ENCODE measurements around the gene ADGRD1.

ADGRD1 gene

DNA sequence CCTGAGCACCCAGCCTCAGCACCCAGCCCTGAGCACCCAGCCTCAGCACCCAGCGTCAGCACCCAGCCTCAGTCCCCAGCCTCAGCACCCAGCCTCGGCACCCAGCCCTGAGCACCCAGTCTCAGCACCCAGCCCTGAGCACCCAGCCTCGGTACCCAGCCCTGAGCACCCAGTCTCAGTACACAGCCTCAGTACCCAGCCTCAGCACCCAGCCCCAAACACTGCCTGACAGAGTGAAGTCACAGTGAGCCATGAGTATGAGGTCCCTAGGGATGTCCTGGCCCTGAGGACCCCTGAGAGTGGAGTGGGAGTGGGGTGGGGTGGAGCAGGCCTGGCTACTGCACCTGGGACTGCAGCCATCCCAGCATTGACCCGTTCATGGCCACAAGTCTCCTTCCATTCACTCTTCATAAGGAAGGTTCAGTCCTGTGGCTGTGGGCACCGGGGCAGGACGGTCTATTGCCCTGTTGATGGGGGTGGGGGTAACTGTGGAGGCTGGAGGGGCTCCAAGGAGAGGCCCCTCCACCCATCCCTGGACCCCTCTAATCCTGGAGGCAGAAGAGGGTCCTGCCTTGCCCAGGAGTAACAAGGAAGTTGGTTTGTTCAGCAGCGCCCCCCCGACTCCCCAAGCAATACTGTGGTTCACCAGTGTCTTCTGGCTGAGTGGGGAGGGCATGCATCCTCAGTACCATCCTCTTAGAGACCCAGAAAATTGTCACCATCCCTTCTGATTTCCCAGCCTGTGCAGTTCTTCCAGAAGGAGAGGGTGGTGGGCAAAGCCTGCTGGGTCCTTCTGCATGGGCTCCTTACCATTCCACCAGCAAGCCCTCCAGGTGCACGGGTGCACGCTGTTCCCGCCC lies 140.5 kb downstream of the ADGRD1 start:
- no peak for DNase-seq

DNA sequence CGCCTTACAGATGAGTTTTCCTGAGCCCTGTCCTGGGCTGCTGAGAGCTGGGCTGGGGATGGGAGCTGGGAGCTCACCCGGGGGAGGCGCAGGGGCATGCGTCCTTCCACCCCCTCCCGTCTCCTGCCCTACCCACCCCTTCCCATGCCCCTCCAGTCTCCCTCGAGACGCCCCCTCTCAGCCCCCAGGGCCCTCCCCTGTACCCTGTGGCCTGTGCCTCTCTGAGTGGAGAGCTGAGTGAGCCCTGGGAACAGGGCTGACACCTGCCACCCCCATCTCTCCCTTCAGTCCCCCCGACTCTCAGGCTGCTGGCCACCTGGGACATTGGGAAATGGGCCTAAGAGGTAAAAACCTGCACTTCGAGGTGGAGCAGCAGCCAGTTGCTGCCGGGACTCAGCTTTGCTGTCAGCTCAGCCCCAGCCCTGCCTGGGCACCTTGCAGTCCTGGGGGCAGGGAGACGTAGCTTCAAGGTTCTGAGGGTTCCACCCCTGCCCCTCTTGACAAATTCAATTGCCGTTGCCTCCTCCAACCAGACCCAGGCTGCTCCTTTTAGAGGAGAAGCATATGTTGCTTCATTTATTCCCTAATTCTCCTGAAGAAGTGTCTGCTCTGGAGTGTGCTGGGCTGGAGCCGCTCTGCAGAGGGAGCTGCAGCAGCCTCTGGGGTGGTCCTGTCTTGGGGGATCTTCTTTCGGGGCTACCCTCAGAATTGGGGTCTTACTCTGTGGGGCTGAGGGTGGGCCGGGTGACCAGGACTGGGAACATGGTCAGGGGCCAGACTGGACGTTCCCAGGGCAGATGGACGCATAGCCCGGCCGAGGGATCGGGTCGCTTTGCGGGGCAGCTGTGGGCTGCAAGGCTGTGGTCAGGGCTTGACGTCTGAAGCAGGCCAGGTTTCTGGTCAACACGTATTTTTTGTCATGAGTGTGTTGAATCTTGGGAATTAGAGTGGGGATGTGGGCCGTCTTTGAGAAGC lies 141.4 kb downstream of the ADGRD1 start:
- DNase-seq: no peak

GRCh38 chr12:131095826-131096680 lies 142.3 kb downstream of the ADGRD1 start:
- no peak for DNase-seq

- DNase-seq: no peak
These were observed 143.0 kb downstream of the ADGRD1 start for GRCh38 chr12:131096681-131097181.

DNA sequence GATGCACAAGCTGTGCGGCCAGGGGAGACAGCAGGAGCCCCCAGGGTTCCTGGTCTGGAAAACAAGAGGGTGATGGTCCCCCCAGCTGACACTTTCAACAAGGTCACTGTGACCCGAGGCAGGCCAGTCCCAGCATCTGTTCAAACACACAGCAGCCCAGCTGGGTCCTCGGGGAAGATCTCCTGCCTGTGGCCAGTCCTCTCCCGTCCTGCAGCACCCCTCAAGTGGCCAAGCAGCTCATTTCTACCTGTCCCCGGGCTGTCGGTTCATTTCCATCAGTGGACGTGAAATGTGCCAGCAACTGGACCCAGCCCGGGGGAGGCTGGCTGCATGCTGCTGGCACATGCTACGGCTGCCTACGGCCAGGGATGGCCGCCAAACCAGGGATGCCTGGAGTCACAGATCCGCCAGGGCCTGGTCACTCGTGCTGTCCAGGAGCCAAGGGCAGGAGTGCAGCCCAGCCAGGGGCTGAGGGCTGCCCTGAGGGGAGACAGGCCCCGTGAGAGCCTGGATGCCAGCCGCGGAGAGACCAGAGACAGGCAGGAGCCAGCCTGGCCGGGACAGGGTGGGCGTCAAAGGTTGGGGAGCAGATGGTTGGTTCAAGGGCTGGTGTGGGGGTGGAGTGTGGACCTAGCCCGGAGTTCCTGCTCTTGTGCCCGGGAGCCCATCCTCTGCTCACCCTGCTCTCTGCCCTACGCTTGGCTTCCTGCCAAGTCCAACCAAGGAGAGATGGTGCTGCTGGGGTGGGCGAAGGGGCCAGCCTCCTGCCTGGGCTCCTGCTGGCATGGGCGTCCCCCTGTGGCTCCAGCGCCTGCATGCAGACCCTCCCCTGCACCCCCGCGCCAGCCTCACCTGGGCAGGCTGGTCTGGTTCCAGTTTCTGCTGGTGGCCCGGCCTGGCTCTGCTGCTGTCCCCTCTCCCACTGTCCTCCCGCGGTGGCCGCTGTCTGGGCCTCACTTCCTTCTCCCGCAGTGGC lies 143.8 kb downstream of the ADGRD1 start:
- DNase-seq: no peak

DNA sequence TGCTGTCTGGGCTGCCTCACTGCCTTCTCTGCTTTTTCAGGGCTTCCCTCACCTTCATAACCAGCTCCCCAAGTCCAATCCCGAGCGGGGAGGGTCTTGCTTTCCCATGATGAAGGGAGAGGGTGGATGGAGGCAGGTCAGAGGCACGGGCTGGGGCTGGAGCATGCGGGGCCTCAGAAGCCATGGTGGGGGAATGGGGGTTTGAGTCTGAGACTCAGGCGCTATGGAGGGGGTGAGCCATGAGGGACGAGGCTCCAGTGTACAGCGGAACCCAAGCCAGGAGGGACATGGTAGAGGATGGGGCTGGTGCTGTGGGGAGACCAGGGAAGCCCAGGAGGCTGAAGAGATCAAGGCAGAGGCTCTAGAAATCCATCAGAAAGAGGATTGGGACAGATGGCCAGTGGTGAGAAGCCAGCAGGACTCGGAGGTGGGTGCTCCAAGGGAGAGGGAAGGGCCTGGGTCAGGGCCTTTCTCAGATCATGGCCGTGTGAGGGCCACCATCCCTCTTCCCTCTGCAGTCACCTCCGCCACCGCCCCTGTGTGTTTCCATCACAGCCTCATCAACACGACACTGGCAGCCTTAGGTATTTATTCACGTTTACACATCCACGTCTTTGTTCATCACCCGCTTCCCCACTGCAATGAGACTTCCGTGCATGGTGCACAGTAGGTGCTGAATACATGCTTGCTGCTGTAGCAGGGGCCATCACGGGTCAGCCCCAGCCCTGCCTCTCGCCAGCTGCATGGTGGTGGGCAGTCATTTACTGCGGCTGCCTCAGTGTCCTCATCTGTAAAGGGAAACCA lies 144.7 kb downstream of the ADGRD1 start:
- DNase-seq: no peak

DNA sequence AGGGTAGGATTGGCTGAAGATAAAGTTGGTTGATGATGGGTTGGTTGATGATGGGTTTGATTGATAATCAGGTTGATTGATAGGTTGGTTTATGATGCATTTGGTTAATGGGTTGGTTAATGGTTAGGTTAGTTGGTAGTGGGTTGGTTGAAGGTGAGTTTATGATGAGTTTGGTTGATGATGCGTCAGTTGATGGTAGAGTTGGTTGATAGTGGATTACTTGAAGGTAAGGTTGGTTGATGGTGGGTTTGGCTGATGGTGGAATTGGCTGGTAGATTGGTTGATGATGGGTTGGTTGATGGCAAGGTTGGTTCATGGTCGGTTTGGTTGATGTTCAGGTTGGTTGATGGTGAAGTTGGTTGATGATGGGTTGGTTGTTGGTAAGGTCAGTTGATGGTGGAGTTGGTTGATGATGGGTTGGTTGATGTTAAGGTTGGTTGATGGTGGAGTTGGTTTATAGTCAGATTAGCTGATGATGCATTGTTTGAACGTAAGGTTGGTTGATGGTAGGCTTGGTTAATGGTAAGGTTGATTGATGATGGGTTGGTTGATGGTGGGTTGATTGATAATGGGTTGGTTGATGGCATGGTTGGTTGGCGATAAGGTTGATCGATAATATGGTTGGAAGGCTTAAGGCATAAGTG lies 146.4 kb downstream of the ADGRD1 start:
- no peak for DNase-seq

GRCh38 chr12:131101006-131101405 lies 147.3 kb downstream of the ADGRD1 start:
- DNase-seq: no peak

DNA sequence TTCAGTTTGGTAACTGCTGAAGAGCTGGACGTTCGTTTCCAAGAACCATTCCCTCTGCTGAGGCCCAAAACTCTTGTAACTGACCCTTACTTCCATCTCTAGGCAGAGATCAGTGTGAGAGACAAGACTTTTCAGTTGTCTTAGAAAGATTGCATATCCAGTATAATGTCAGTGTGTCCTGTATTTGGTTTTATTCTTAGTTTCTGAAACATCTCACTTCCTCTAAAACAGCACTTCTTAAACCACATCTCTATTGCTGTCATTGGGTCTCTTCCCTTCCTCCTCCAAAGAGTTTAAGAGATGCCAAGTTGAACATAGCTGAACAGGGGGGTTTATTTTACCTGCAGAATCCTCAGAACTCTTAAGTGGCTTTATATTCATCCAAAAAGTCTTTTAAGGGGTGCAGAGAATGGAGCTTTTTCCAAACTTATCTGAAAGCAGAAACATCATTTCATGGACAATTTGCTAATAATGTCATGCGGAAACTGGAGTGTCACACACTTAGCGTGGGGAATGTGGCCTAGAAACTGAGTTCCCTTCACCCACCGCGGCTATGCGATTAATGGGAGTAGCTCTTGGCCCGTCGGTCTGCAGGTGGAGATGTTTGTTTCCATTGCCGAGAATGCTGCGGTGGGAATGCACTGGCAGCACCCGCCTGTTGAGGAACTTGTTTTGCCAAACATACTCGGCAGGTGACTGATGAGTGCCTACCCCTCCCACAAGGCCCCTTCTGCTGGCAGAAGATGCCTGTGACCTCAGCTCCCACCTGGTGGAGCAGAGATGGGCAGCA lies 148.2 kb downstream of the ADGRD1 start:
- no peak for DNase-seq

GRCh38 chr12:131102493-131102931 lies 148.8 kb downstream of the ADGRD1 start:
- DNase-seq: no peak

DNA sequence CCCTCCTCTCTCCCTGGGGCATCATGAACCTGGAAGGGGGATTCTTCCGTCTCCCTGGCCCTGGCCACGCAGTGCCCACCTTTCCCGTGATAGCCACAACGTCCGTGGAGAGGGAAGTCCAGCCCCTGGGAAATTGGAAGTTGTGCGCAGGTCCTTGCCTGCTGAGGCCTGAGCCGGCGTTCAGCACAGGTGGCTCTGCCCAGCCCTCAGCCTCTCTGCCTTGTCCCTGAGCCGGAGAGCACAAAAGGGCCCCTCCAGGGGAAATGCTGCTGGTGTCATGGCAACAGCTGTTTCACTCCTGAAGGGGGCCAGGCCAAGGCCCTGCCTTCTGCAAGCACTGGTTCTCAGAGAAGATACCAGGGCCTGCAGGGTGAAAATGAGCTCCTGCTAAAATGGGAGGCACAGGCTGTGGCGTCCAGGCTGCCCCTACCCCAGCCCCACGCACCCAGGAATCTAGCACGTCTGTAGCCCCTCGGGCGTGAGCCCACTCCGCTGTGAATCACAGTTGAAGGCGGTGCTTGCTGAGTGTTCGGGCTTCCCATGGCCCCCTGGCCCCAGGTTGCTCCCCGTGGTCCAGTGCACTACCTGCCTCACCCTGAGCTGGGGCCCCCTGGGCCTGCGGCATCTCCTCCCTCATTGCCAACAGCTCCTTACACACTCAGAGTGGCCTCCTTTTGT lies 149.4 kb downstream of the ADGRD1 start:
- no peak for DNase-seq

GRCh38 chr12:131103669-131104462 lies 150.2 kb downstream of the ADGRD1 start:
- DNase-seq: no peak

GRCh38 chr12:131104463-131105350 lies 151.0 kb downstream of the ADGRD1 start:
- DNase-seq: peak; percentile 87

DNA sequence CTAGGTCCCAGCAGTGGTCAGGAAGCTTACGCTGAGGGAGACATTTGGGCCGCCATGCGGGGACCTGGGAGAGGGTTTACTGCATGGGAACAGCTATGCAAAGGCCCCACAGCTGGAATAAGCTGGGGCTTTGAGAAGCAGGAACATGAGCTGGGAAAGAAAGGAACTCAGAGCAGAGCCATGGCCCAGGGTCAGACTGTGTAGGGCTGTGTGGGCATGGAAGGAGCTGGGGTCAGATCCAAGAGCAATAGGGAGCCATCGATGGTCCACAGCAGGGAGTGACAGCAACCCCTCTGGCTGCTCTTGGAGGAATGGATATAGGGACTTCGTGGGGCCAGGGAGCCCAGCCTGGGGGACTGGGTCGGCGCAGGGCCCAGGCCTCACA lies 151.6 kb downstream of the ADGRD1 start:
- DNase-seq: no peak

DNA sequence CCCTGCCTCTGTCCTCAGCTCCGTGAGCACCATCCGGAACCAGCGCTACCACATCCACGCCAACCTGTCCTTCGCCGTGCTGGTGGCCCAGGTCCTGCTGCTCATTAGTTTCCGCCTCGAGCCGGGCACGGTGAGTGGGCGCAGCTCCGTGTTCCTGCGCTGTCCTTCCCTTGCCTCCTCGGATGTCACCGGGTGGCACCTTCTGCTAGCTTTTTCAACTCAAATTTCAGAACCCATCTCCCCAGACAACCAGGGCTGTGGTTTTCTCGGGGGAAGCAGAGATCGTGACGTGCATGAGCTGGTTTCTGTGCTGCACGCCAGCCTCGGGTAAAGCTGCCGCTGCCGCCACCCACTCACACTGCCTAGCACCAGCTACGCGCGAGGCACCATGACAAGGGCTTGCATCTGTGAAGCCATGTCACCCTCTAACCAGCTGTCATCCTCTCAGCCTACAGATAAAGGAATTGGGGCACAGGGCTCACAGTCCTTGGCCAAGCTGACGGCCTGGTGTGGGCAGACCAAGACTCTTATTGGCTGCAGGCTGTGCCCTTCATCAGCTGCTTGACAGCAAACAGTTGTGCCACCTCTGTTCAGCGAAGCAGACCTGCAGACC lies 152.1 kb downstream of the ADGRD1 start:
- DNase-seq: peak; percentile 72

GRCh38 chr12:131106349-131106941 lies 152.7 kb downstream of the ADGRD1 start:
- no peak for DNase-seq

Data from stimulated activated CD4-positive, alpha-beta T cell treated with anti-CD3 and anti-CD28 coated beads, Interleukin-4, amount 100 ng/mL, for 24 hours (primary cell).